K562 (cell line): ENCODE data around the gene PIP4K2C. TPM values are rescaled to one million over a fixed set of nuclear protein-coding genes. Genes with fewer than 3 reads are reported as not detected.

Experiments
- ATF7 ChIP-seq: fragments of 450-650 bp; IDR thresholded peaks from 2 replicates; pipeline ENCODE4 v1.7.1; 2014; ENCODE audit warnings: mild to moderate bottlenecking, moderate library complexity
- BRD9 ChIP-seq: fragments of 450-650 bp; IDR thresholded peaks from 2 replicates; pipeline ENCODE4 v1.6.1; 2018; ENCODE audit warnings: low read depth; ENCODE audit not compliant: partially characterized antibody
- CHAMP1 ChIP-seq: fragments of 450-650 bp; IDR thresholded peaks from 2 replicates; pipeline ENCODE4 v1.6.1; 2016; ENCODE audit warnings: mild to moderate bottlenecking
- CTCF ChIP-seq, 3 experiments: IDR thresholded peaks in 2 of 3; conservative IDR thresholded peaks in 1 of 3; 2 replicates each; pipeline ENCODE4 v1.5.1; 2011 to 2012; ENCODE audit warnings: low read length in 3 of 3, mild to moderate bottlenecking in 3 of 3, control low read depth in 2 of 3, improper control_type of control experiment in 1 of 3, inconsistent platforms in 1 of 3, low read depth in 1 of 3, mixed read lengths in 1 of 3, moderate library complexity in 1 of 3; ENCODE audit not compliant: insufficient read depth in 2 of 3
- DIDO1 ChIP-seq: fragments of 450-650 bp; IDR thresholded peaks from 2 replicates; pipeline ENCODE4 v1.6.1; 2016; ENCODE audit warnings: low read depth, missing biosample characterization, missing genetic modification characterization
- FOSL1 ChIP-seq: fragments of 200-800 bp; sonication (Bioruptor generic); conservative IDR thresholded peaks from 2 replicates; pipeline ENCODE4 v1.6.1; 2016; ENCODE audit warnings: missing genetic modification characterization, missing compliant biosample characterization
- HDGF ChIP-seq: fragments of 450-650 bp; IDR thresholded peaks from 2 replicates; pipeline ENCODE4 v1.6.1; 2016
- MED1 ChIP-seq: sonication (generic); formaldehyde crosslinking; IDR thresholded peaks from 2 replicates; pipeline ENCODE4 v1.8.1; 2023; ENCODE audit warnings: missing genetic modification reagents, borderline replicate concordance
- MITF ChIP-seq: IDR thresholded peaks from 2 replicates; pipeline ENCODE4 v1.6.1; 2014; ENCODE audit warnings: antibody characterized with exemption
- NRF1 ChIP-seq, 2 experiments: fragments of 450-650 bp; IDR thresholded peaks in 1 of 2; conservative IDR thresholded peaks in 1 of 2; 2 replicates each; pipeline ENCODE4 v1.6.1; 2014; ENCODE audit warnings: mild to moderate bottlenecking in 2 of 2
- PCBP2 ChIP-seq: fragments of 200-400 bp; formaldehyde crosslinking; IDR thresholded peaks from 2 replicates; pipeline ENCODE4 v1.6.1; 2018; ENCODE audit warnings: low read length, low read depth, mild to moderate bottlenecking, moderate library complexity; ENCODE audit not compliant: poor library complexity, severe bottlenecking
- SMAD2 ChIP-seq: fragments of 150-350 bp; IDR thresholded peaks from 2 replicates; pipeline ENCODE4 v1.6.1; 2014; ENCODE audit warnings: low read depth, mild to moderate bottlenecking, low read length
- SMARCE1 ChIP-seq: fragments of 450-650 bp; IDR thresholded peaks from 2 replicates; pipeline ENCODE4 v1.7.1; 2016; ENCODE audit warnings: mild to moderate bottlenecking
- STAT5A ChIP-seq: IDR thresholded peaks from 2 replicates; pipeline ENCODE4 v1.6.1; 2012; ENCODE audit warnings: low read length, inconsistent platforms, borderline replicate concordance
- YY1 ChIP-seq, 3 experiments: IDR thresholded peaks; 2 replicates each; pipeline ENCODE4 v1.6.1; 2011; ENCODE audit warnings: low read length in 2 of 3, mild to moderate bottlenecking in 2 of 3, moderate library complexity in 2 of 3, borderline replicate concordance in 1 of 3, control low read depth in 1 of 3, low read depth in 1 of 3; ENCODE audit not compliant: insufficient read depth in 3 of 3, insufficient replicate concordance in 2 of 3, control insufficient read depth in 1 of 3, insufficient read length in 1 of 3; ENCODE audit errors: extremely low read depth in 1 of 3
- ZBTB5 ChIP-seq: fragments of 450-650 bp; IDR thresholded peaks from 2 replicates; pipeline ENCODE4 v1.6.1; 2017; ENCODE audit warnings: antibody characterized with exemption
- ZFX ChIP-seq: sonication (generic); formaldehyde crosslinking; IDR thresholded peaks from 2 replicates; pipeline ENCODE4 v1.8.0; 2022; ENCODE audit warnings: mild to moderate bottlenecking, missing genetic modification reagents, moderate library complexity
- ZNF146 ChIP-seq: IDR thresholded peaks from one replicate; pipeline ENCODE4 v1.6.1; 2018; ENCODE audit warnings: missing compliant biosample characterization; ENCODE audit not compliant: unreplicated experiment
- polyA plus RNA-seq, 8 experiments: library from polyadenylated mRNA; depleted of rRNA in 4 of 8; stranded (reverse) in 5 of 8; unstranded in 3 of 8; fragments of >200 nt; fragmentation: Nextera tagmentation in 2 of 8; fragmentation: Illumina TruSeq in 1 of 8; extraction: Ambion mirVana in 2 of 8; extraction: Trizol in 1 of 8; gene quantifications; 2 replicates each; pipeline versions ENCODE4 v1.2.1 to v1.2.3, GENCODE V29; 2011 to 2014; ENCODE audit warnings: inconsistent platforms in 1 of 8, missing spikeins in 1 of 8
- total RNA-seq, 7 experiments: library from RNA; depleted of rRNA in 6 of 7; stranded (reverse); fragments of >200 nt in 6 of 7; fragmentation: Illumina TruSeq in 2 of 7; extraction: Trizol in 2 of 7; gene quantifications; 2 replicates each; pipeline versions ENCODE4 v1.2.1 to v1.2.3, GENCODE V29; 2011 to 2021; ENCODE audit warnings: low replicate concordance in 1 of 7
- TF ChIP-seq, protein P1 (sequence below): fragments of 250-450 bp; sonication (Bioruptor Pico); IDR thresholded peaks from 2 replicates; pipeline ENCODE4 v1.4.0; 2020; ENCODE audit warnings: mild to moderate bottlenecking, moderate library complexity

PIP4K2C gene
- total and polyA plus RNA-seq, 9 of the 15 experiments (the other 6 are each of a cell fraction or from before 2014, with no cell fraction given), result 9.0 to 41.4 (median 18.3) TPM

GRCh38 chr12:57552306-57552651 lies 38.7 kb upstream of the PIP4K2C start (continued):
- peak; percentile 69; the same call in 1 of the 2 replicates for TF ChIP-seq CHAMP1
- no peak for TF ChIP-seq ZNF146 (CRISPR knock-in tag)
- TF ChIP-seq DIDO1 (tag), result peak; percentile 18; the same call in 1 of the 2 replicates
- TF ChIP-seq ZFX (CRISPR knock-in tag), result no peak
- TF ChIP-seq ZBTB5, result no peak
- no peak for TF ChIP-seq ATF7
- no peak; the same call in 1 of the 2 replicates for TF ChIP-seq FOSL1 (tag)
- no peak for TF ChIP-seq CTCF (IDR thresholded peaks at IDR 0.05 in 2 of 3, conservative IDR thresholded peaks at IDR 0.05 in 1 of 3; ENCODE audit: insufficient read depth in 2 of 3, low read depth in 1 of 3, low read length in 3 of 3)
- TF ChIP-seq YY1 (IDR thresholded peaks at IDR 0.05; ENCODE audit: borderline replicate concordance in 1 of 3, control insufficient read depth in 1 of 3, extremely low read depth in 1 of 3, insufficient read depth in 3 of 3, insufficient read length in 1 of 3, insufficient replicate concordance in 2 of 3, low read depth in 1 of 3, low read length in 2 of 3), result peak in 1 of 3 experiments; percentile 90
- no peak for TF ChIP-seq HDGF
- no peak for TF ChIP-seq MITF
- TF ChIP-seq MED1 (CRISPR knock-in tag), result no peak
- TF ChIP-seq STAT5A, result peak; percentile 80
- 0 out of 4 replicates have a peak, but pooled peaks of 1 of the 2 experiments have one; percentile 6 for TF ChIP-seq NRF1 (conservative IDR thresholded peaks at IDR 0.05 in 1 of 2, IDR thresholded peaks at IDR 0.05 in 1 of 2)
- TF ChIP-seq SMAD2, result no peak
- no peak for TF ChIP-seq BRD9
- no peak for TF ChIP-seq PCBP2
- TF ChIP-seq, protein P1, sequence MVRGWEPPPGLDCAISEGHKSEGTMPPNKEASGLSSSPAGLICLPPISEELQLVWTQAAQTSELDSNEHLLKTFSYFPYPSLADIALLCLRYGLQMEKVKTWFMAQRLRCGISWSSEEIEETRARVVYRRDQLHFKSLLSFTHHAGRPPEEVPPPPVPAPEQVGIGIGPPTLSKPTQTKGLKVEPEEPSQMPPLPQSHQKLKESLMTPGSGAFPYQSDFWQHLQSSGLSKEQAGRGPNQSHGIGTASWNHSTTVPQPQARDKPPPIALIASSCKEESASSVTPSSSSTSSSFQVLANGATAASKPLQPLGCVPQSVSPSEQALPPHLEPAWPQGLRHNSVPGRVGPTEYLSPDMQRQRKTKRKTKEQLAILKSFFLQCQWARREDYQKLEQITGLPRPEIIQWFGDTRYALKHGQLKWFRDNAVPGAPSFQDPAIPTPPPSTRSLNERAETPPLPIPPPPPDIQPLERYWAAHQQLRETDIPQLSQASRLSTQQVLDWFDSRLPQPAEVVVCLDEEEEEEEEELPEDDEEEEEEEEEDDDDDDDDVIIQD (CRISPR knock-in tag), result no peak
- TF ChIP-seq SMARCE1, result peak; percentile 52; the same call in 1 of the 2 replicates
